AG20443 (cell line): Measurements from ENCODE around the gene STX5.
"Not testable (repeated sequence)": the region's sequence is repeated elsewhere in the genome, so short reads cannot be mapped to it uniquely, and the experiment has no call there.

Source experiments
- DNase-seq: peaks from one replicate; pipeline ENCODE4 v3.0.0; 2012; ENCODE audit warnings: low spot score, mixed read lengths

The STX5 gene

DNA sequence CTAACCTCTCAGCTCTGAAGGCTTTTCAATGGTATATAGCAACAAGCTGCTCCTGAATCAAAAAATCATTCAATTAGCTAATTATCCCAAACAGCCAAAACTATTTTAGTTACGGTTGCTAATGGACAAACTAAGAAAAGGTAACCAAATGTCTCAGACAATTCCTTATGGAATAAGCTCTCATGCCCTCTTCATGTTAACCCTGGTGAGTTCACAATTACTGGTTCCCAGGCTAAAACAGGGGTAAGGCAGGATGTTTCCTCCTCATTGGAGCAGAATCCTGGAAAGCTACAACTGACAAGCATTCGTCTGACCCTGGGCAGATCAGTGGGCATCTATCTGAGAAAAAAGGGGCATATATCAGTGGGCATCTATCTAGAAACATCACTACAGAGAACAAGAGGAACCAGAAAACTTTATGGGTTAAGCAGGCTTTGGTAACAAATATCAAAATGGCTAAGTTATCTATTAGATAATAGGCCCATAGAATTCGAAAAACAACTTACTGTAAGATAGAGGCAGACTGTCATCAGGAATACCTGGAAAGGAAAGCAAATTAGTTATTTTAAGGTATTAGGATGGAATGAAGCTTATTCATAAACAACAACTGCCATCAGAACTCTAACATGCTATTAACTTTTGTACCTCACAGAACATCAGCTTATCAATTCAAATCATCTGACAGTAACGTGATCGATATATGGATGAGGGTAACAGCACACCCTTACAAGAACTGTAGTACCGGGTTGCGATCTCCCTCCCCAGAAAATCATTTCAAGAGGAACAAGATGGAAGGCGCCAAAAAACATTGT lies 22.4 kb upstream of the STX5 start:
- DNase-seq, result no peak

GRCh38 chr11:62853279-62853965 lies 21.6 kb upstream of the STX5 start:
- no peak for DNase-seq

DNA sequence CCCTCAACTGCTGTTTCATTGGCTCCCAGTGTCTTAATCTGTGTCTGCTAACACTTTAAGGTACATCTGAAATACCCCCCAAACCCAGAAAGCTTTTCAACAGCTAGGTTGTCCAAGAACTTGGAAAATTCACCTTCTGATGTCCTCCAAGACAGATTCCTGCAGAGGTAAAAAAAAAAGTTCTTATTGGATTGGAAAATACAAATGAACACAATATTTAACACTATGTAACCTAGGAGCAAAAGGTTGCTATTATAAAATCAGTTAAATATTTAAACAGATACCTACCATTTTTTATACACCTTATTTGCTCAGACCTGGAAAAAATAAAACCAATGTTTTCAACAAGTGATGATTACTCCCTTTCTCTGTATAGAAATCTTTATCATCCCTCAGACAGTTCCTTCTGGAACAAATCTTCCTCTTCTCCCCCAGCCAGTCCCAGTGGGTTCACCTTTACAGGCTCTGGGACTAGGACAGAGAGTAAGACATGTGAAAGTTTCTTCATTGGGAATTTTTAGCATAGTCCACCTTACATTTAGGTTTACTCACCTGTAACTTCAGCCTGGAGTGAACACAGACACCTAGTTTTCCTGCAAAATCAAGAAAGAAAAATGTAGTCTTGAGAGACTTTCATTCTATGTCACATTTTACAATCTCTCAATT lies 20.8 kb upstream of the STX5 start:
- DNase-seq, result no peak

- no peak for DNase-seq
Observed at GRCh38 chr11:62851807-62852522, 20.1 kb upstream of the STX5 start.

GRCh38 chr11:62850911-62851806 lies 19.3 kb upstream of the STX5 start:
- no peak for DNase-seq

DNA sequence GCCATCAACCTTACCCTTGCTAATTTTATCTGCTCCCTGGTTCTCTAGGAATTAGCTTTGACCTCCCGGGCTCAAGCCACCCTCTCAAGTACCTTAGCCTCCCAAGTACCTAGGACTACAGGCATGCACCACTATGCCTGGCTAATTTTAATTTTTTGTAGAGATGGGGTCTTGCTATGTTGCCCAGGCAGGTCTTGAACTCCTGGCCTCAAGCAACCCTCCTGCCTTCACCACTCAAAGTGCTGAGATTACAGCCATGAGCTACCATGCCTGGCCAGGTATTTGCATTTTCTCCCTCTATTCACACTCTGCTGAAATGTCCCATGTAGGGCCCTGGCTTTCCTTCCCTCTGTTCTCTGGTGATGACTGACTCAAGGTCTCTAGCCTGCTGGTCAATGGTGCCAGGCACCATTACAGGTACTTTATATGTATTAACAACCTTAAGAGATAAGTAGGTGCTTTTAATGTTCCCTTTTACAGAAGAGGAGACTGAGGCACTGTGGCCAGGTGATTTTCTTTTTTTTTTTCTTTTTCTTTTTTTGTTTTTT lies 16.0 kb upstream of the STX5 start:
- DNase-seq, result no peak

DNA sequence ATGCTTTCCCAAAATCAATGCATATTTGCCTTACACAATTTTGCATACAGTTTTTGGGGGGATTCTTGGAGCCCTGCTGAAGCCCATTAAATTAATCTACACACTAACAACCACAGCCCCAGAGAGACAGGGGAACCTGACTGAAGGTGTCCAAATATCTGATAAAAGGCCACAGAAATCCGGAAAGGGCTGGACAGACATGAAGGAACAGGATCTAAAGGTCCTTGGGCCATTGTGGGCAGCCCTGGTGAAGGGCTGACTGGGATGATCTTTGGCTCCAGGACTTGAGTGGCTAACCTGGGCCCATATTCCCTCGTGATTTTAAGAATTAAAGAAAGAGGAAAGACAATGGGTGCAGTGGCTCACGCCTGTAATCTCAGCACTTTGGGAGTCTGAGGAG lies 14.3 kb upstream of the STX5 start:
- DNase-seq, result no peak

DNA sequence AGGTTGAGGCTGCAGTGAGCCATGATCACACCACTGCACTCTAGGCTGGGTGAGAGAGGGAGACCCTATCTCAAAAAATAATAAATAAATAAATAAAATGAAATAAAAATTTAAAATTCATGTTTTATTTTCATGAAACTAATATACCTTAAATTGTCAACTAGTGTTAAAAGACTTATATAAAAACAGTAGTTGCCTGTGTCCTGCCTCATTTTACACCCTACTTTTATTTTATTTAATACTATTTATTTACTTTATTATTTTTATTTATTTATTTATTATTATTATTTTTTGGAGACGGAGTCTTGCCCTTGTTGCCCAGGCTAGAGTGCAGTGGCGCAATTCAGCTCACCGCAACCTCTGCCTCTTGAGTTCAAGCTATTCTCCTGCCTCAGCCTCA lies 12.3 kb upstream of the STX5 start:
- DNase-seq, result no peak

DNA sequence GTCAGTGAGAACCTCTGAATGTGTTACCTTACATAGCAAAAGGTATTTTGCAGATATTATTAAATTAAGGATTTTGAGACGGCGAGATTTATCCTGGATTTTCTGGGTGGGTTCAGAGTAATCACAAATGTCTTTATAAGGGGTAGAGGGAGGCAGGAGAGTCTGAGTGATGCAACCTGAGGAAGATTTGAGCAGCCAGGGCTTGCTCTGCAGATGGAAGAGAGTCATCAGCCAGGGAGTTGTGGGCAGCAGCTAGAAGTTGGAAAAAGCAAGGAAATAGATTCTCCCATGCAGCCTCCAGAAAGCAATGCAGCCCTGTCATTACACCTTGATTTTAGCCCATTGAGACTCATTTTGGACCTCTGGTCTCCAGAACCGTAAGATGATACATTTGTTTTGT lies 11.6 kb upstream of the STX5 start:
- DNase-seq, result no peak

GRCh38 chr11:62842891-62843290 lies 11.0 kb upstream of the STX5 start:
- not testable (repeated sequence) for DNase-seq

DNA sequence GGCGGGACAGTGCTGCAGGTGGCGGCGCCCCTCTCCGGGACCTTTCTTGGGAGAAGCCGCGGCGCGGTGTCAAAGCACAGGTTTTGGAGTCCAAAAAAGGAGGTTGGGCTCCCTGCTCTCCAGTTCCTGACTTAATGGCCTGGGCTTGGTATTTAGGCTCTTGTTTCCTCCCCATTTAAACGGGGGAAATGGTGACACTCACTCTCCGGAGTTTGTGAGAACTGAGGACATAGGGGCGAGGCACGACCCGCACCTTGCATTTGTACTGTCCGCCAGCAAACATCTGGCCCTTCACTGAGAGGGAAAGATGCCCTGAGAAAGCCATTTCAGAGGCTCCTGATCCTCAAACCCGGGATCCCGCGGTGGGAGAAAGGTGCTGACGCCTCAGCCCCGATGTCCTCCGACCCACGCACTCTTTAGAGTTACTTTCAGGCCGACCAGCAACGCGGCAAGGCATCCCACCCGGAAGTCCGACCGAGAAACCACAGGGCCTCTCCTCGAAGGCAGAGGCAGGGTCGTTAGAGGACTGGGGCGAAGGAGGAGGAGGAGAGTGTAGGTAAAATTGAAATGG lies 10.4 kb upstream of the STX5 start:
- DNase-seq, result no peak

DNA sequence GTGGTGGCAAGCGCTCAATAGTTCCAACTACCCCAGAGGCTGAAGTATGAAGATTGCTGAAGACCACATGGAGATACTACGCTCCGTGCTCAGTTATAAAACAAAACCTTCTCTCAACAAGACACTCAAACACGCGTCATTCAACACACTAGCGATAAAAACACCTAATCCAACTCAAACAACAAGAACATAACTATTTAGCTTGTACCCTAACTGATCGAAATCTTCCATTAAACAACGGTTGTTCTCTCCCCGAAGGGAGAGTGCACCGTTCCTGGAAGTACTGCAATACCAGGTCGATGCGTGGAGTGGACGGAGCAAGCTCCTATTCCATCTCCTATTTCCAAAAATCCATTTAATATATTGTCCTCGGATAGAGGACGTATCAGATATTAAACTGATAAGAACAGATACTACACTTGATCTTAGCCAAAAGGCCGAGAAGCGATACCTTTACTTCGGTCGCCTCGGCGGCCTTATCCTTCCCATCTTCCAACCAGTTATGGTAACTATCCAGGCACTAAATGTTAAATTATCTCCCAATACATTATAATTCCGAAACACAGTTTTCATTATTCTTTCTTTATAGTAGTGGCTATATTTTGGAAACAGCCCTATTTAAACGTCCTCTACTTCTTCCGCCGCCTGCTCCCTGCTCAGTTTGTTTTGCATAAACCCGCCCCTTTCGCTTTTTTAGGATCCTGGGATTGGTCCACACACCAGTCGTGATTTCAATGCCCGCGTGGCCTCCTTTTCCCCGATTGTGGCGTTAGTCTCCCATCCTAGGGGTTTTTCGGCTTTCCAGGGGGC lies 9.7 kb upstream of the STX5 start:
- DNase-seq, result peak; percentile 94

- peak; percentile 25 for DNase-seq
Observed at GRCh38 chr11:62840721-62841360, 9.0 kb upstream of the STX5 start.

- DNase-seq, result peak; percentile 86
Observed at GRCh38 chr11:62839050-62839945, 7.4 kb upstream of the STX5 start, which contains the start of gene WDR74. Gene WDR74 (minus strand): TSS chr11:62839590. CDS start chr11:62839570, 20 bp downstream.

- no peak for DNase-seq
Observed at GRCh38 chr11:62835336-62835735, 3.5 kb upstream of the STX5 start.

- DNase-seq, result peak; percentile 32
Observed at GRCh38 chr11:62832336-62833234, 734 bp upstream of the STX5 start, which contains the start of gene TEX54. Gene TEX54 (minus strand): TSS chr11:62832841.
